Right lung (tissue), 5 donors: ENCODE results near the gene EDNRA. TPM values are rescaled to one million over a fixed set of nuclear protein-coding genes. Genes with fewer than 3 reads are reported as not detected.

Source experiments
- DNase-seq, 2 donors: peaks; one replicate each; pipeline ENCODE4 v3.0.0-alpha.2; 2013
- polyA plus RNA-seq, 5 donors: library from polyadenylated mRNA; unstranded; fragments of 120-200 nt; gene quantifications; one replicate each; pipeline versions ENCODE4 v1.2.1 to v1.2.3, GENCODE V29; 2013; ENCODE audit warnings: inconsistent platforms in 1 of 5, low replicate concordance in 1 of 5; ENCODE audit not compliant: insufficient read length in 5 of 5, insufficient read depth in 1 of 5

The EDNRA gene
- polyA plus RNA-seq, 5 donors, result 79.7 to 143 (median 101) TPM

GRCh38 chr4:147586032-147586431 is 105.1 kb downstream of the EDNRA start:
- DNase-seq, result no peak

GRCh38 chr4:147586637-147587036 is 105.7 kb downstream of the EDNRA start:
- DNase-seq, result no peak

DNA sequence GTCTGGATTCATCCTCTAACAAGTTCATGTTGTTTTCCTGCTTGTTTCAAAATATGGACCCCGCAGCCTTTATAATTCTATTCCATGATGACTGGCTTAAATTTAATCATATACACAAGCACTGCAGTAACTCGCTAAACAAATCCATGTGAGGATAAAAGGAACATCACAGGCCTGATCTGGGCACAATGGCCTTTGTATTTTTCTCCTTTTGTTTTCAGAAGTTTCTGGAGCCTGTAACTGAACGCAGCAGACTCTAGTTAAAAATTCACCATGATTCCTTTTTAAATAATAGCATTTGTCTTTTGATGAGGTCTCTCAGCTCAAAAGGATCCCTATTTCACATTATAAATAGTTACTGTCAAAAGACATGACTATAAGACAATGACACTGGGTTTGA is 106.1 kb downstream of the EDNRA start:
- no peak for DNase-seq

GRCh38 chr4:147589586-147589985 is 108.7 kb downstream of the EDNRA start:
- no peak for DNase-seq

DNA sequence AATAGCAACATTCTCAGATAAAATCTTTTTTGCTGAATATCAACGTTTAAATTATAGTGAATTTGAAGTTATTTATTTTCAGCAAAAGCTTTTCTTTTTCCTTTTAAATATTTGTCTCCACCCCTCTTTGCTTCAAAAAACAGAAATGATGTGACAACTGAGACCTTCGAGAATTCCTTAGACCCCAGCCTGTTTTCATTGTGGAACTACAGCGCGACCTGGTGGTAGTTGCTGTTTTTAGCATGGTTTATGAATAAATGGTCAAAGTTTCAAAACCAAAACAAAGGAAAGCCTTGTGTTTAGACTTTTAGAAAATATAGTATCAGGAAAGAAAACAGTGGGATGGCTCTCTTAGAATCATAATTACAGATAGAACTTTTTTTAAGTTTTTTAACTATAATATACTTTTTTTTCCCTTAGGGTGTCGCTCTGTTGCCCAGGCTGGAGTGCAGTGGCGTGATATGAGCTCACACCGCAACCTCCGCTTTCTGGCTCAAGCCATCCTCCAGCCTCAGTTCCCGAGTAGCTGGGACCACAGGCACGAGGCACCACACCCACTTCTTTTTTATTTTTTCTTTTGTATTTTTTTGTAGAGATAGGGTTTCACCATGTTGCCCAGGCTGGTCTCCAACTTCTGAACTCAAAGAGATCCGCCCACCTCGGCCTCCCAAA is 109.5 kb downstream of the EDNRA start:
- DNase-seq, result peak; percentile 63 to 74

GRCh38 chr4:147591106-147591505 is 110.2 kb downstream of the EDNRA start:
- DNase-seq, result no peak

DNA sequence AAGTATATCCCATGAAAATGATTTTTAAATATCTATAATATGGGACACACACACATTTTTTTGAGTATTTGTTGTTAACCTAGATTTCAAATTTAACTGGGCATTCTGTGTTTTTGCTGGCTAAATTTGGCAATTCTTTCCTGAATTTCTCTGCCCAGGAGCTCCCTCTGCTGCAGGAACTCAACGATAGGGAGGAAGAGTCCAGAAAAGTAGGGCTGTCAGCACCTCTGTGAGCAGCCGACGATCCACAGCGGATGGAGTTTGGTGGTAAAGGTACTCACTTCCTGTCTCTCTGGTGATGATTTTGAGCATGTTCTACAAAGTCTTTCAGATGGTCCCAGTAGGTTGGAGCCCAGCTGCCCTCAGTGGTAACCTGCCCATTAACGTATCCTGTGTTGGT is 113.2 kb downstream of the EDNRA start:
- DNase-seq, result no peak

Other genes starting within 250 kb of the EDNRA start
- gene TMEM184C, start 136.3 kb downstream of the EDNRA start, polyA plus RNA-seq, result 10 to 100 TPM; 28.5 to 46.4 (median 40.2) TPM
- gene PRMT9, start 203.1 kb downstream of the EDNRA start, polyA plus RNA-seq, result 10 to 100 TPM; 17.0 to 29.5 (median 26.9) TPM